Measurements from ENCODE around the gene GRIK3.

DNA sequence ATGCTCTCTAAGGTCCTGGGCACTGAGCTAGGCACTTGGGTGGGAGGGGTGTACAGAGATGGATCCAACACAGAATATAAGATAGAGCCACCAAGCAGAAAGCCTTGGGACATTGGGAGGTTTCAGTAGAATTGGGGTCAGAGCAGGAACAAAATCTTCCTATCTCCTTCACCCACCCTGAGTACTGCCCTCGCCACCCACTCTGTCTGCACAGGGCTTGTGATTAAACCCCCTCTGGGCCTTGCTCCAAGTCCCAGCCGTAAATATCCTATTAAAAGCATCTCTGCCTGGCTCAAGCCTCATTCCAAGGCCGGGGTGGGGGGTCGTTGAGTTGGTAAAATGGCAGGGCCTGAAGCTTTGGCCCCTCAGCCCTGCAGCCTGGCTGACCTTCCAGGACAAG, 166.7 kb downstream of the GRIK3 start:
- TF ChIP-seq, protein P1, sequence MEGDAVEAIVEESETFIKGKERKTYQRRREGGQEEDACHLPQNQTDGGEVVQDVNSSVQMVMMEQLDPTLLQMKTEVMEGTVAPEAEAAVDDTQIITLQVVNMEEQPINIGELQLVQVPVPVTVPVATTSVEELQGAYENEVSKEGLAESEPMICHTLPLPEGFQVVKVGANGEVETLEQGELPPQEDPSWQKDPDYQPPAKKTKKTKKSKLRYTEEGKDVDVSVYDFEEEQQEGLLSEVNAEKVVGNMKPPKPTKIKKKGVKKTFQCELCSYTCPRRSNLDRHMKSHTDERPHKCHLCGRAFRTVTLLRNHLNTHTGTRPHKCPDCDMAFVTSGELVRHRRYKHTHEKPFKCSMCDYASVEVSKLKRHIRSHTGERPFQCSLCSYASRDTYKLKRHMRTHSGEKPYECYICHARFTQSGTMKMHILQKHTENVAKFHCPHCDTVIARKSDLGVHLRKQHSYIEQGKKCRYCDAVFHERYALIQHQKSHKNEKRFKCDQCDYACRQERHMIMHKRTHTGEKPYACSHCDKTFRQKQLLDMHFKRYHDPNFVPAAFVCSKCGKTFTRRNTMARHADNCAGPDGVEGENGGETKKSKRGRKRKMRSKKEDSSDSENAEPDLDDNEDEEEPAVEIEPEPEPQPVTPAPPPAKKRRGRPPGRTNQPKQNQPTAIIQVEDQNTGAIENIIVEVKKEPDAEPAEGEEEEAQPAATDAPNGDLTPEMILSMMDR (IDR thresholded peaks at IDR 0.05): no peak
- no peak for TF ChIP-seq POLR2A (IDR thresholded peaks at IDR 0.05)
